H1 (cell line): ENCODE data around the gene BTG2. TPM values are rescaled to one million over a fixed set of nuclear protein-coding genes. Genes with fewer than 3 reads are reported as not detected.

Experiments used
- CTCF ChIA-PET: fragments of 300-600 bp; sonication (Branson Sonifier 250); formaldehyde crosslinking; loops from one replicate; lab custom pipeline; 2021; ENCODE audit not compliant: partially characterized antibody; lab: Charles Lee
- POLR2A ChIA-PET: fragments of 300-600 bp; sonication (Branson Sonifier 250); formaldehyde crosslinking; loops from one replicate; lab custom pipeline; 2021; ENCODE audit warnings: inconsistent platforms; ENCODE audit not compliant: partially characterized antibody; lab: Charles Lee
- DNase-seq, 2 experiments: peaks; one replicate each; pipeline versions ENCODE4 v3.0.0 to v3.0.0-alpha.2; 2010 to 2022; ENCODE audit warnings: low spot score in 2 of 2, low read depth in 1 of 2, mixed read lengths in 1 of 2
- FAIRE-seq: peaks from 2 replicates; lab custom pipeline; 2011; peaks lifted over from hg19 to GRCh38; lab: Jason Lieb, UNC
- H2AFZ ChIP-seq: 2 replicates; pipeline ENCODE4 v1.8.1; 2012; ENCODE audit warnings: low read length, inconsistent platforms
- H2AK5ac ChIP-seq: 2 replicates; pipeline ENCODE4 v1.6.1; 2013; ENCODE audit warnings: low read depth, low read length
- H2BK120ac ChIP-seq: replicated peaks from 2 replicates; pipeline ENCODE3; 2013; ENCODE audit warnings: low read depth, low read length, inconsistent platforms
- H2BK12ac ChIP-seq: 2 replicates; pipeline ENCODE4 v1.6.1; 2013; ENCODE audit warnings: low read depth, low read length
- H2BK15ac ChIP-seq: 2 replicates; pipeline ENCODE4 v1.6.1; 2013; ENCODE audit warnings: low read length
- H2BK20ac ChIP-seq: 2 replicates; pipeline ENCODE4 v1.6.1; 2013; ENCODE audit warnings: low read length
- H2BK5ac ChIP-seq: 2 replicates; pipeline ENCODE4 v1.6.1; 2013; ENCODE audit warnings: low read depth, low read length
- H3K14ac ChIP-seq: 2 replicates; pipeline ENCODE4 v1.6.1; 2013; ENCODE audit warnings: inconsistent platforms; ENCODE audit not compliant: insufficient read length
- H3K18ac ChIP-seq: 2 replicates; pipeline ENCODE4 v1.6.1; 2013; ENCODE audit warnings: low read length; ENCODE audit errors: extremely low read depth
- H3K23ac ChIP-seq: 2 replicates; pipeline ENCODE4 v1.6.1; 2013; ENCODE audit warnings: inconsistent platforms; ENCODE audit not compliant: insufficient read length
- H3K23me2 ChIP-seq: 2 replicates; pipeline ENCODE4 v1.6.1; 2013; ENCODE audit warnings: low read depth, low read length
- H3K27ac ChIP-seq: 2 replicates; pipeline ENCODE4 v1.6.1; 2011; ENCODE audit warnings: low read depth, low read length, inconsistent platforms
- H3K27me3 ChIP-seq, 4 experiments: replicated peaks in 1 of 4; 1 replicate in 1 of 4; 2 replicates in 3 of 4; pipeline versions ENCODE4 v1.6.1 to v1.8.1; 2011 to 2013; ENCODE audit warnings: low read length in 3 of 4, mild to moderate bottlenecking in 3 of 4, inconsistent platforms in 2 of 4, mixed read lengths in 2 of 4, moderate library complexity in 1 of 4; ENCODE audit not compliant: control insufficient read depth in 3 of 4, insufficient read depth in 3 of 4; ENCODE audit errors: extremely low read depth in 1 of 4
- H3K36me3 ChIP-seq, 4 experiments: 2 replicates each; pipeline versions ENCODE4 v1.6.1 to v1.8.1; 2011 to 2013; ENCODE audit warnings: mild to moderate bottlenecking in 4 of 4, low read length in 3 of 4, moderate library complexity in 2 of 4, control low read depth in 1 of 4, inconsistent platforms in 1 of 4; ENCODE audit not compliant: insufficient read depth in 4 of 4, control insufficient read depth in 2 of 4
- H3K4ac ChIP-seq: replicated peaks from 2 replicates; pipeline ENCODE3; 2013; ENCODE audit warnings: low read length, low read depth, mixed read lengths, inconsistent platforms; ENCODE audit not compliant: insufficient read length
- H3K4me1 ChIP-seq, 4 experiments: replicated peaks in 1 of 4; 1 replicate in 1 of 4; 2 replicates in 3 of 4; pipeline versions ENCODE4 v1.6.1 to v1.8.1; 2011 to 2013; ENCODE audit warnings: low read length in 3 of 4, inconsistent platforms in 2 of 4, mixed read lengths in 1 of 4; ENCODE audit not compliant: insufficient read depth in 4 of 4, control insufficient read depth in 3 of 4
- H3K4me2 ChIP-seq, 2 experiments: 2 replicates each; pipeline versions ENCODE4 v1.6.1 to v1.8.1; 2011 to 2013; ENCODE audit warnings: low read depth in 2 of 2, low read length in 2 of 2, control low read depth in 1 of 2, inconsistent platforms in 1 of 2, mild to moderate bottlenecking in 1 of 2; ENCODE audit not compliant: insufficient read depth in 1 of 2
- H3K4me3 ChIP-seq, 4 experiments: fragments of 200-600, 300-600 bp in 1 of 4; sonication (generic), shearing (Covaris generic), sonication (Bioruptor Twin) in 1 of 4; 2 replicates each; pipeline versions ENCODE4 v1.5.1 to v1.8.1; 2011 to 2016; ENCODE audit warnings: low read length in 4 of 4, low read depth in 3 of 4, control low read depth in 2 of 4, inconsistent platforms in 2 of 4, mild to moderate bottlenecking in 2 of 4, mixed read lengths in 1 of 4, moderate library complexity in 1 of 4; ENCODE audit not compliant: insufficient read depth in 2 of 4; ENCODE audit errors: extremely low read depth in 1 of 4
- H3K56ac ChIP-seq: replicated peaks from 2 replicates; pipeline ENCODE3; 2013; ENCODE audit warnings: low read depth, mild to moderate bottlenecking, mixed read lengths, low read length, inconsistent platforms; ENCODE audit not compliant: insufficient read length
- H3K79me1 ChIP-seq: 2 replicates; pipeline ENCODE4 v1.6.1; 2013; ENCODE audit warnings: low read depth, low read length, control low read depth
- H3K79me2 ChIP-seq, 2 experiments: 2 replicates each; pipeline versions ENCODE4 v1.6.1 to v1.8.1; 2012 to 2013; ENCODE audit warnings: low read length in 2 of 2, mild to moderate bottlenecking in 2 of 2, inconsistent platforms in 1 of 2; ENCODE audit not compliant: insufficient read depth in 2 of 2, control insufficient read depth in 1 of 2
- H3K9ac ChIP-seq, 4 experiments: replicated peaks in 1 of 4; 1 replicate in 1 of 4; 2 replicates in 3 of 4; pipeline versions ENCODE4 v1.6.1 to v1.8.1; 2011 to 2013; ENCODE audit warnings: low read depth in 3 of 4, low read length in 3 of 4, control low read depth in 2 of 4, mild to moderate bottlenecking in 2 of 4, moderate library complexity in 2 of 4, inconsistent platforms in 1 of 4; ENCODE audit errors: extremely low read depth in 1 of 4
- H3K9me3 ChIP-seq, 2 experiments: 2 replicates each; pipeline versions ENCODE4 v1.6.1 to v1.8.1; 2012 to 2013; ENCODE audit warnings: mild to moderate bottlenecking in 2 of 2, moderate library complexity in 2 of 2, control low read depth in 1 of 2, inconsistent platforms in 1 of 2, low read depth in 1 of 2, low read length in 1 of 2, mixed read lengths in 1 of 2; ENCODE audit not compliant: insufficient read depth in 2 of 2
- H4K20me1 ChIP-seq, 2 experiments: replicated peaks in 1 of 2; 2 replicates each; pipeline versions ENCODE3 to v1.8.1; 2011 to 2013; ENCODE audit warnings: inconsistent platforms in 2 of 2, low read length in 2 of 2, mild to moderate bottlenecking in 1 of 2; ENCODE audit not compliant: insufficient read depth in 2 of 2, control insufficient read depth in 1 of 2
- H4K5ac ChIP-seq: 2 replicates; pipeline ENCODE4 v1.6.1; 2013; ENCODE audit warnings: low read length, low read depth, mixed read lengths, inconsistent platforms; ENCODE audit not compliant: insufficient read length
- H4K8ac ChIP-seq: 2 replicates; pipeline ENCODE4 v1.8.0; 2013; ENCODE audit warnings: mild to moderate bottlenecking, moderate library complexity, low read length, inconsistent platforms; ENCODE audit not compliant: insufficient read depth; ENCODE audit errors: extremely low read depth
- H4K91ac ChIP-seq: replicated peaks from 2 replicates; pipeline ENCODE3; 2013; ENCODE audit warnings: low read length, mixed read lengths, inconsistent platforms; ENCODE audit not compliant: insufficient read length
- CBX5 ChIP-seq: fragments of 300-800, 300-1000 bp; sonication (generic); IDR thresholded peaks from 2 replicates; pipeline ENCODE4 v1.7.1; 2016; ENCODE audit warnings: antibody characterized with exemption, low read length, low read depth
- CHD2 ChIP-seq: IDR thresholded peaks from 2 replicates; pipeline ENCODE4 v1.6.1; 2012; ENCODE audit warnings: low read length, improper control_type of control experiment
- EGR1 ChIP-seq: IDR thresholded peaks from 2 replicates; pipeline ENCODE4 v1.6.1; 2011; ENCODE audit warnings: low read depth, low read length, borderline replicate concordance
- HDAC6 ChIP-seq: IDR thresholded peaks from one replicate; pipeline ENCODE4 v1.7.1; 2012; ENCODE audit warnings: low read depth, mild to moderate bottlenecking, inconsistent platforms, low read length, moderate library complexity
- JUND ChIP-seq: IDR thresholded peaks from 2 replicates; pipeline ENCODE4 v1.6.1; 2011; ENCODE audit warnings: mild to moderate bottlenecking, improper control_type of control experiment, low read length
- KDM1A ChIP-seq: fragments of 200-600, 300-600 bp; sonication (generic); IDR thresholded peaks from 2 replicates; pipeline ENCODE4 v1.7.1; 2016; ENCODE audit warnings: mild to moderate bottlenecking, low read length, borderline replicate concordance
- POU5F1 ChIP-seq: IDR thresholded peaks from 2 replicates; pipeline ENCODE4 v1.6.1; 2011; ENCODE audit warnings: low read depth, mild to moderate bottlenecking, low read length, moderate library complexity
- RAD21 ChIP-seq, 2 experiments: IDR thresholded peaks in 1 of 2; conservative IDR thresholded peaks in 1 of 2; 2 replicates each; pipeline ENCODE4 v1.6.1; 2011; ENCODE audit warnings: low read depth in 2 of 2, low read length in 2 of 2, improper control_type of control experiment in 1 of 2, inconsistent platforms in 1 of 2, mild to moderate bottlenecking in 1 of 2, moderate library complexity in 1 of 2
- SAP30 ChIP-seq: fragments of 300-600 bp; sonication (generic); IDR thresholded peaks from 2 replicates; pipeline ENCODE4 v1.7.1; 2012; ENCODE audit warnings: low read length, moderate library complexity, mild to moderate bottlenecking, inconsistent platforms; ENCODE audit not compliant: insufficient read depth, insufficient replicate concordance
- SP1 ChIP-seq: IDR thresholded peaks from 2 replicates; pipeline ENCODE4 v1.6.1; 2011; ENCODE audit warnings: low read depth, low read length
- WGBS, 2 experiments: shearing (Covaris generic) in 1 of 2; methylation state at CpG; one replicate each; pipeline versions ENCODE4 v1.1.6 to v1.1.7; 2013 to 2015; ENCODE audit warnings: low lambda C conversion rate in 2 of 2, mixed read lengths in 2 of 2, inconsistent platforms in 1 of 2, low coverage in 1 of 2, missing lambda C conversion rate in 1 of 2; ENCODE audit not compliant: insufficient replicate concordance in 2 of 2, insufficient coverage in 1 of 2, insufficient read length in 1 of 2; ENCODE audit errors: extremely low coverage in 1 of 2, missing lambda C conversion rate in 1 of 2; 5-methylcytosine and 5-hydroxymethylcytosine counted together
- polyA plus RNA-seq, 7 experiments: library from polyadenylated mRNA; depleted of rRNA in 3 of 7; stranded (reverse) in 5 of 7; unstranded in 2 of 7; fragments of >200 nt in 5 of 7; fragments of 200-250 nt in 2 of 7; gene quantifications; 1 replicate in 5 of 7; 2 replicates in 1 of 7; 4 replicates in 1 of 7; pipeline versions ENCODE4 v1.2.1 to v1.2.3, GENCODE V29; 2011 to 2013; ENCODE audit warnings: missing spikeins in 2 of 7, mixed read lengths in 2 of 7
- total RNA-seq: library from RNA; stranded (reverse); fragmentation: NEBNext Ultra II Directional; extraction: Animal tissue kit (Norgen Biotek cat#: 25700); gene quantifications from 2 replicates; pipeline ENCODE4 v1.2.1, GENCODE V29; 2021

BTG2 gene
- total and polyA plus RNA-seq, 2 of the 8 experiments (the other 6 are each of a cell fraction or from before 2014, with no cell fraction given): 4.8 to 11.0 TPM

GRCh38 chr1:203275656-203276272 lies 29.6 kb upstream of the BTG2 start:
- Histone ChIP-seq H2BK5ac (no peak overlapping the region), H2BK20ac (no peak overlapping the region), H4K5ac (no peak overlapping the region), H3K9ac (no peak overlapping the region), H3K27ac (no peak overlapping the region), H3K4me3 (no peak overlapping the region), H4K20me1 (no peaks in the 10 kb centered on the region), H2BK12ac (no peak overlapping the region), H4K91ac (no peak overlapping the region), H2AFZ (no peak overlapping the region), H3K4ac (no peak overlapping the region), H3K23me2 (no peaks in the 10 kb centered on the region; the same call in 1 of the 2 replicates), H3K14ac (no peak overlapping the region), H2BK120ac (no peak overlapping the region), H3K23ac (no peak overlapping the region), H3K18ac (no peak overlapping the region), H3K79me1 (no peaks in the 10 kb centered on the region), H3K4me1 (peaks cover 3 to 17% (median 9%) of the 10 kb centered on the region in 4 experiments), H2AK5ac (no peak overlapping the region), H3K79me2 (no peaks in the 10 kb centered on the region), H2BK15ac (no peak overlapping the region), H3K27me3 (peaks cover 0 to 34% (median 10%) of the 10 kb centered on the region in 4 experiments; a peak in 5 of 7 replicates), H3K4me2 (no peak overlapping the region), H3K56ac (no peak overlapping the region), H3K36me3 (no peaks in the 10 kb centered on the region), H4K8ac (no peak overlapping the region), H3K9me3 (no peaks in the 10 kb centered on the region)
- no peak for DNase-seq
- 86% methylated on average over 8 of the region's 11 CpGs; no CpG with 5 or more reads in 1 of the 2 experiments for WGBS, 2 experiments
- CTCF ChIA-PET: interaction anchor here (0.9 to 39.0 kb wide), 7 partner anchors 13 to 236 kb away, joined by 3 to 785 read pairs (median 30); partner anchors contain the start of gene BTG2
- FAIRE-seq: no peak
- POLR2A ChIA-PET: no interaction called here
- TF ChIP-seq EGR1 (no peak), POU5F1 (no peak), JUND (no peak), RAD21 (IDR thresholded peaks at IDR 0.05 in 1 of 2, conservative IDR thresholded peaks at IDR 0.05 in 1 of 2; ENCODE audit: low read depth in 2 of 2, low read length in 2 of 2) (no peak), KDM1A (no peak), SAP30 (no peak), CHD2 (no peak), SP1 (no peak), HDAC6 (no peak), CBX5 (no peak)
